ENCODE data around the gene CWF19L2.

- no peak for TF ChIP-seq CTCF (IDR thresholded peaks at IDR 0.05; ENCODE audit: low read depth, low read length, poor library complexity, severe bottlenecking)
- no peak for TF ChIP-seq EZH2phosphoT487 (IDR thresholded peaks at IDR 0.05; ENCODE audit: borderline replicate concordance, low read length)
These were observed 19.5 kb downstream of the CWF19L2 start for GRCh38 chr11:107438148-107438547.

Measured in DOHH2 (cell line).